Upper lobe of left lung (tissue), 4 donors: ENCODE data around the gene KIAA1549.

Experiments
- POLR2A ChIP-seq, 4 donors: fragments of 450-650 bp; IDR thresholded peaks; one replicate each; pipeline ENCODE4 v1.5.1; 2016 to 2017; ENCODE audit warnings: antibody characterized with exemption in 4 of 4, mild to moderate bottlenecking in 2 of 4
- TF ChIP-seq, protein P1 (sequence below), 6 experiments: fragments of 450-650 bp in 4 of 6; fragments of 200-600 bp in 2 of 6; sonication (generic) in 2 of 6; IDR thresholded peaks; one replicate each; pipeline ENCODE4 v1.5.1; 2016 to 2019; ENCODE audit warnings: antibody characterized with exemption in 6 of 6

DNA sequence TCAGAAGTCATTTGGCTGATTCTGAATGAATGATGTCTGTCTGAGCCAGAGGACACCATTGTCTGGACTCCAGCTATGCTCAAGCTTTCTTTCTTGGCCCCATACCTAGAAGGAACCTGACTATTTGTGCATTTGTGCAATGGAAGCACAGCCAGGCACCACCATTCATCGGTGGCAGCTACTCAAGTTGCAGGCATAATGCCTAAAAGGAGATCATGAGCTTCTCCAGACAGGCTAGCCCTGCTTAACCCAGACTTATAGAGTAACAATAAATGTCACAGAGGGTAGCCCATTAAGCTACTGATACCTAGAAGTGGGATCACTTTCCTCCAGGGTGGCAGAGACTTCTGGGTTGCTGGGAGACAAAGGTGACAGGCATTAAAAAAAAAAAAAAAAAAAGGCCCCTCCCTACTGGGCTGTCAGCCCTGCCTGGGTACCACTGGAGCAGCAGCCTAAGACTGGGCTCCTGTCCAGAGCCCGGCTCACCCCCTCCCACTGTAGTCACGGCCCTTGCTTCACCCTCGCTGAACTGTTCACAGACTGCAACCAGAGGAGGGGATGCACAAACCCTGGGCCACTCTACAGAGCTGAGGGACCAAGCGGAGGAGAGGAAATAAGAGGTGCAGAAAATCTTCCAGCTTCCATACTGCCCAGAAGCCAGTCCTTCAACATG is 107.8 kb downstream of the KIAA1549 start:
- TF ChIP-seq, protein P1, sequence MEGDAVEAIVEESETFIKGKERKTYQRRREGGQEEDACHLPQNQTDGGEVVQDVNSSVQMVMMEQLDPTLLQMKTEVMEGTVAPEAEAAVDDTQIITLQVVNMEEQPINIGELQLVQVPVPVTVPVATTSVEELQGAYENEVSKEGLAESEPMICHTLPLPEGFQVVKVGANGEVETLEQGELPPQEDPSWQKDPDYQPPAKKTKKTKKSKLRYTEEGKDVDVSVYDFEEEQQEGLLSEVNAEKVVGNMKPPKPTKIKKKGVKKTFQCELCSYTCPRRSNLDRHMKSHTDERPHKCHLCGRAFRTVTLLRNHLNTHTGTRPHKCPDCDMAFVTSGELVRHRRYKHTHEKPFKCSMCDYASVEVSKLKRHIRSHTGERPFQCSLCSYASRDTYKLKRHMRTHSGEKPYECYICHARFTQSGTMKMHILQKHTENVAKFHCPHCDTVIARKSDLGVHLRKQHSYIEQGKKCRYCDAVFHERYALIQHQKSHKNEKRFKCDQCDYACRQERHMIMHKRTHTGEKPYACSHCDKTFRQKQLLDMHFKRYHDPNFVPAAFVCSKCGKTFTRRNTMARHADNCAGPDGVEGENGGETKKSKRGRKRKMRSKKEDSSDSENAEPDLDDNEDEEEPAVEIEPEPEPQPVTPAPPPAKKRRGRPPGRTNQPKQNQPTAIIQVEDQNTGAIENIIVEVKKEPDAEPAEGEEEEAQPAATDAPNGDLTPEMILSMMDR (IDR thresholded peaks at IDR 0.05): no peak
- TF ChIP-seq POLR2A (IDR thresholded peaks at IDR 0.05): no peak
